DND-41 (cell line): ENCODE measurements around the gene BEND6.

Source experiments
- CTCF ChIP-seq: IDR thresholded peaks from 2 replicates; pipeline ENCODE4 v1.5.1; 2012; ENCODE audit warnings: borderline replicate concordance, low read length, moderate library complexity, mild to moderate bottlenecking; ENCODE audit not compliant: poor library complexity, severe bottlenecking; ENCODE audit errors: extremely low read depth
- EZH2 ChIP-seq: IDR thresholded peaks from 3 replicates; pipeline ENCODE4 v1.6.1; 2012; ENCODE audit warnings: borderline replicate concordance, low read depth, mild to moderate bottlenecking, moderate library complexity, low read length, inconsistent platforms; ENCODE audit not compliant: severe bottlenecking

- no peak for TF ChIP-seq CTCF
- no peak for TF ChIP-seq EZH2
These were observed 120.2 kb downstream of the BEND6 start for GRCh38 chr6:57075092-57075491.
